Femur (tissue), 1 donor: Measurements from ENCODE around the gene BEST4.
"Not testable (repeated sequence)": the region's sequence is repeated elsewhere in the genome, so short reads cannot be mapped to it uniquely, and the experiment has no call there.

Experiments used
- DNase-seq: peaks from one replicate; pipeline ENCODE4 v3.0.0-alpha.2; 2017

BEST4 gene

GRCh38 chr1:44776730-44777068 lies 11.3 kb downstream of the BEST4 start:
- no peak for DNase-seq

GRCh38 chr1:44775930-44776729 lies 11.8 kb downstream of the BEST4 start:
- no peak for DNase-seq

GRCh38 chr1:44775078-44775929 lies 12.7 kb downstream of the BEST4 start, which contains the start of gene RPS8:
RPS8 (plus strand) TSS chr1:44775540; CDS start chr1:44775597, 57 bp downstream.
- peak; percentile 96 for DNase-seq

GRCh38 chr1:44766421-44766820 lies 21.5 kb downstream of the BEST4 start:
- DNase-seq: not testable (repeated sequence)

GRCh38 chr1:44760876-44761275 lies 27.1 kb downstream of the BEST4 start:
- no peak for DNase-seq

GRCh38 chr1:44759077-44759476 lies 28.9 kb downstream of the BEST4 start:
- no peak for DNase-seq

GRCh38 chr1:44757420-44757819 lies 30.6 kb downstream of the BEST4 start:
- no peak for DNase-seq

- DNase-seq: no peak
These were observed 40.1 kb downstream of the BEST4 start for GRCh38 chr1:44747878-44748277.

GRCh38 chr1:44743211-44743610 lies 44.8 kb downstream of the BEST4 start:
- DNase-seq: no peak

GRCh38 chr1:44740179-44740617 lies 47.8 kb downstream of the BEST4 start:
- DNase-seq: no peak

GRCh38 chr1:44739307-44740178 lies 48.4 kb downstream of the BEST4 start, which contains the start of gene KIF2C:
KIF2C (plus strand) TSS chr1:44739837; CDS start chr1:44739933, 96 bp downstream.
- peak; percentile 98 for DNase-seq

GRCh38 chr1:44738953-44739306 lies 49.0 kb downstream of the BEST4 start:
- not testable (repeated sequence) for DNase-seq

- no peak for DNase-seq
These were observed 52.0 kb downstream of the BEST4 start for GRCh38 chr1:44735992-44736391.

- DNase-seq: no peak
These were observed 54.2 kb downstream of the BEST4 start for GRCh38 chr1:44733784-44734183.
